NCI-H2227 (cell line): ENCODE data around the gene TTN.

Experiments
- DNase-seq: peaks from one replicate; lab custom pipeline; 2025; ENCODE audit not compliant: unreplicated experiment; lab: John Stamatoyannopoulos, UW

Gene TTN

GRCh38 chr2:178807227-178808008 lies at the start of gene TTN:
Gene TTN, minus strand, starts transcription at chr2:178807423. Its CDS starts 2,781 bp downstream, at chr2:178804642.
- no peak for DNase-seq

GRCh38 chr2:178855151-178855550 lies 47.9 kb upstream of the TTN start:
- no peak for DNase-seq

GRCh38 chr2:178848335-178848734 lies 41.1 kb upstream of the TTN start:
- no peak for DNase-seq

- DNase-seq: no peak
These were observed 39.2 kb upstream of the TTN start for GRCh38 chr2:178846458-178846802.

- DNase-seq: peak; percentile 75
These were observed 38.6 kb upstream of the TTN start for GRCh38 chr2:178845566-178846457.

GRCh38 chr2:178844701-178845100 lies 37.5 kb upstream of the TTN start:
- no peak for DNase-seq

DNA sequence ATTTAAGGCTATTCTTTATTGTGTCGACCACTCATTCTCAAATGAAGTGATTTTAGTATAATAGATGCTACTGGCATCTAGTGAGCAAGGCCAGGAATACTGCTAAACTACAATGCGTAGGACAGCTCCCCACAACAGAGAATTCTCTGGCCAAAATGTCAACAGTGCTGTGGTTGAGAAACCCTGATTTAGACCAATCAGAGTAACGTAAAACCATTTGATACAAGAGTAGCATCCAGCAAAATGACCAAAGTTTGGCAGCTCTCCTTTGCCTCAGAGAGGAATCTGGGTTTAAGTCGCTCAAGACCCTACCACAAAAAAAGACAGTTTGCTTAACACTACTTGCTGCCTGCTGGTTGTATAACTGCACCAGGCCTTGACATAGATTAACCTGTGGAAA lies 37.0 kb upstream of the TTN start:
- DNase-seq: peak; percentile 79

GRCh38 chr2:178843697-178844096 lies 36.5 kb upstream of the TTN start:
- DNase-seq: peak; percentile 82

- DNase-seq: no peak
These were observed 29.6 kb upstream of the TTN start for GRCh38 chr2:178836807-178837206.

GRCh38 chr2:178834086-178834485 lies 26.9 kb upstream of the TTN start:
- DNase-seq: no peak

DNA sequence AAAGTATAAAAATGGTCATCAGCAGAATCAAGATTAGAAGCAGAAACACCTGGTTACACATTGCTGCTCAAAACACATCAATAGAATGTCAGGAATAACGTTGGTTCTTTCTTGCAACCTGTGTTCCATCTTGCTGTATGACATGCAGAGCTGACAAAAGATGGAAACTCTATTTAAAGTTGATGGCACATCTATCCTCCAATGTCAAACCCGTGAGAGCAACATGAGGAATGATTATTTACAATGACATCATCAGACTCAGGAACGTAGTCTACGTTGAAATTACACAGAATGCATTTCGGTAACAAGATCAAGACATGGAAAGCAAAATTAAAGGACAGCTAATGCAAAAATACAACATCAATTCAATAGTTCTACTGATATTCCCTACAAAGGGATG lies 26.2 kb upstream of the TTN start:
- DNase-seq: no peak

- DNase-seq: peak; percentile 57
These were observed 23.2 kb upstream of the TTN start for GRCh38 chr2:178830451-178830850.

DNA sequence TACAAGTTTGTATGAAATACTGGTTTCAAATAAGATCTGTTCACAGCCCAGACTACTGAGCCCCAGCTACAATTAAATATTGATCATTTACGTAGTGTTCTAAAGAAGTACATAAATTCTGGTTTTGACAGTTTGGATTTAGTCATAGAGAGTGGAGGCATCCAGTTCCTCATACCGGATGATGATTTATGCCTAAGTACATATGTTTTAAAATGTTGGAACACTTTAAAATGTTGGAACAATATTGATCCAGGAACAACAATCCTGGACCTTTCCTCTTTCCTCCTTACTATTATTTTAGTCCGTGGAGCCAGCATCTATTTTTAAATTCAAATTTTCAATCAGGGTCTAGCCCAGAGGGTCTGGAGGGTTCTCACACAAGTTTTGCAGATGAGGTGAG lies 22.8 kb upstream of the TTN start:
- DNase-seq: no peak

- peak; percentile 46 for DNase-seq
These were observed 22.2 kb upstream of the TTN start for GRCh38 chr2:178829299-178829960.

DNA sequence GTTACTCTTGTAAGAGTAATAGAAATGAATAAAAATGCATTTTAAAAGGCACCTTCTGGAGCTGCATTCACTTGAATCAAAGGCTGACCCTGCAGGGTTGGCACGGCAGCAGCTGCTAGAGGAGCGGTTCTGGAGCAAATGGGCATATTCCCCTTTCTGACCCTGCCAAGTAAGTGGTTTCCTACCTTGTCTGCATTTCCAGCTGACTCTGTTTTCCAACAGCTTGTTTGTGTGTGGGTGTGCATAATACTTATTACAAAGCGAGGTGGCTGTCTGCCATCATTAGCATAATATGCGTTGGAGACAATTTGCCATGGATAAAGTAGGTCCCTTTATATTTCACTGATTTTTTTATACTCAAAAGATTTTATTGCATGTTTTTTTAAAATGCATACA lies 21.3 kb upstream of the TTN start:
- DNase-seq: peak; percentile 42

GRCh38 chr2:178827739-178828485 lies 20.7 kb upstream of the TTN start:
- peak; percentile 62 for DNase-seq

DNA sequence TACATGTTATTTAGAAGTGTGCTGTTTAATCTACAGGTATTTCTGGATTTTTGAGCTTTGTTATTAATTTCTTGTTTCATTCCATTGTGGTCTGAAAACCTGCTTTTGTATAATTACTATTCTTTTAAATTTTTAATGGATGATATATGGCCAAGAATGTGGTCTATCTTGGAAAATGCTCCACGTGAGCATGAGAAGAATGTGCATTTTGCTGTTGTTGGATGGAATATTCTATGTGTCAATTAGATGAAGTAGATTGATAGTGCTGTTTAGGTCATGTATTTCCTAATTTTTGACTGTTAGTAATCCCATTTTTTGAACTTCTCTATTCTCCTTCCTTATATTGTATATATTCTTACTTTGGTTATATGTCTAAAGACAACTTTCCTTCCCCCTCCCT lies 19.9 kb upstream of the TTN start:
- no peak for DNase-seq

DNA sequence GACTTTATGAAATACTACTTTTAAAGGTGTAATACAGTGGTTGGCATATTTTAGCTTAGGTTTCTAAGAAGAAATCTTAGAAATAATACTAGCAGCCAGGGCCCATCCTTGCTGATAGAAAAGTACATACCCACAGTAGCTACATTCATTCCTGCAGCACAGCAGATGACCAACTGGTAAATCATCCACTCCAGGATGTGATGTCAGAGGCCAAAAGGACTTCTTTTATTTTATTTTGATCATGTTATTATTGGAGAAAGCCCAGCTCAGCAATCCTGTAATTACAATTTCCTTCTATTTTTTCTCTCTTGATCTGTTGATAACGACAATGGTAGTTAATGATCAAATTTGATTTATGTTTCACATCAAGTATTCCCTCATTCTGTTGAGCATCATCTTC lies 18.0 kb upstream of the TTN start:
- DNase-seq: no peak

DNA sequence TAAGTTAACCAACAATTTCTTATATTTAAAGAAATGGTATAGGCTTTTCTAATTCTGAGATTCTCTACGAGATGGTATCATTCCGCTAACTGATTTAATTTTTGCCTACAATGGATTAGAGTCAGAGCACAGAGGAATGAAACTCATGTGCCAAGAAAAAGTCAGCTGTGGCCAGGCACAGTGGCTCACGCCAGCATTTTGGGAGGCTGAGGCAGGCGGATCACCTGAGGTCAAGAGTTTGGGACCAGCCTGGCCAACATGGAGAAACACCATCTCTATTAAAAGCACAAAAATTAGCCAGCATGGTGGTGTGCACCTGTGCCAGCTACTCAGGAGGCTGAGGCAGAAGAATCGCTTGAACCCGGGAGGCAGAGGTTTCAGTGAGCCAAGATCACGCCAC lies 17.0 kb upstream of the TTN start:
- no peak for DNase-seq

GRCh38 chr2:178819992-178820391 lies 12.8 kb upstream of the TTN start:
- DNase-seq: no peak
